Measurements from ENCODE around the gene GSS. TPM values are rescaled to one million over a fixed set of nuclear protein-coding genes. Genes with fewer than 3 reads are reported as not detected.

The GSS gene
- total and polyA plus RNA-seq, 2 of the 8 experiments (the other 6 are each of a cell fraction or from before 2014, with no cell fraction given): 34.6 to 43.2 TPM

- Histone ChIP-seq H3K23ac (ENCODE audit: insufficient read length) (no peak overlapping the region), H3K4ac (replicated peaks; ENCODE audit: insufficient read length, low read depth, low read length) (no peak overlapping the region), H3K4me3 (ENCODE audit: extremely low read depth in 1 of 4, insufficient read depth in 2 of 4, low read depth in 3 of 4, low read length in 4 of 4) (no peak overlapping the region), H3K4me1 (replicated peaks in 1 of 4; ENCODE audit: control insufficient read depth in 3 of 4, insufficient read depth in 4 of 4, low read length in 3 of 4) (no peaks in the 10 kb centered on the region), H2BK120ac (replicated peaks; ENCODE audit: low read depth, low read length) (no peak overlapping the region), H3K79me2 (ENCODE audit: control insufficient read depth in 1 of 2, insufficient read depth in 2 of 2, low read length in 2 of 2) (no peaks in the 10 kb centered on the region), H3K14ac (ENCODE audit: insufficient read length) (no peak overlapping the region), H2AK5ac (ENCODE audit: low read depth, low read length) (no peak overlapping the region), H2BK12ac (ENCODE audit: low read depth, low read length) (no peak overlapping the region), H3K18ac (ENCODE audit: extremely low read depth, low read length) (no peak overlapping the region), H2AFZ (ENCODE audit: low read length) (no peak overlapping the region), H3K9me3 (ENCODE audit: insufficient read depth in 2 of 2, low read depth in 1 of 2, low read length in 1 of 2) (peaks cover 2 to 4% of the 10 kb centered on the region in 2 experiments; a peak in 2 of 4 replicates), H2BK15ac (ENCODE audit: low read length) (no peak overlapping the region), H4K8ac (ENCODE audit: extremely low read depth, insufficient read depth, low read length) (no peak overlapping the region), H3K4me2 (ENCODE audit: insufficient read depth in 1 of 2, low read depth in 2 of 2, low read length in 2 of 2) (no peak overlapping the region), H3K36me3 (ENCODE audit: control insufficient read depth in 2 of 4, insufficient read depth in 4 of 4, low read length in 3 of 4) (peaks cover 0 to 12% (median 2%) of the 10 kb centered on the region in 4 experiments; a peak in 5 of 8 replicates), H2BK5ac (ENCODE audit: low read depth, low read length) (no peak overlapping the region), H4K5ac (ENCODE audit: insufficient read length, low read depth, low read length) (no peak overlapping the region), H4K91ac (replicated peaks; ENCODE audit: insufficient read length, low read length) (no peak overlapping the region), H3K56ac (replicated peaks; ENCODE audit: insufficient read length, low read depth, low read length) (no peak overlapping the region), H3K27ac (ENCODE audit: low read depth, low read length) (no peak overlapping the region), H3K23me2 (ENCODE audit: low read depth, low read length) (no peaks in the 10 kb centered on the region), H4K20me1 (replicated peaks in 1 of 2; ENCODE audit: control insufficient read depth in 1 of 2, insufficient read depth in 2 of 2, low read length in 2 of 2) (peaks cover 0 to 2% of the 10 kb centered on the region in 2 experiments), H3K9ac (replicated peaks in 1 of 4; ENCODE audit: extremely low read depth in 1 of 4, low read depth in 3 of 4, low read length in 3 of 4) (no peak overlapping the region; a peak in 1 of 7 replicates), H3K79me1 (ENCODE audit: low read depth, low read length) (no peaks in the 10 kb centered on the region), H3K27me3 (replicated peaks in 1 of 4; ENCODE audit: control insufficient read depth in 3 of 4, extremely low read depth in 1 of 4, insufficient read depth in 3 of 4, low read length in 3 of 4) (no peaks in the 10 kb centered on the region), H2BK20ac (ENCODE audit: low read length) (no peak overlapping the region)
- TF ChIP-seq ZNF274 (IDR thresholded peaks at IDR 0.05; ENCODE audit: borderline replicate concordance, extremely low read depth, low read length) (no peak), CBX8 (IDR thresholded peaks at IDR 0.05; ENCODE audit: borderline replicate concordance, low read depth, low read length) (no peak), KDM4A (IDR thresholded peaks at IDR 0.05; ENCODE audit: low read depth, low read length, severe bottlenecking) (no peak), POLR2A (IDR thresholded peaks at IDR 0.05; ENCODE audit: control extremely low read depth in 1 of 2, low read depth in 2 of 2, low read length in 2 of 2) (no peak)
- 91% methylated on average over 3 of the region's 3 CpGs; no CpG with 5 or more reads in 1 of the 2 experiments for WGBS, 2 experiments (ENCODE audit: extremely low coverage in 1 of 2, insufficient coverage in 1 of 2, insufficient read length in 1 of 2, insufficient replicate concordance in 2 of 2, low coverage in 1 of 2, low lambda C conversion rate in 2 of 2, missing lambda C conversion rate in 1 of 2)
- ChIA-PET CTCF (ENCODE audit: partially characterized antibody) (no interaction called here), POLR2A (ENCODE audit: partially characterized antibody) (interaction anchor here (1.2 kb wide), 1 partner anchor 21 kb away, joined by 3 read pairs; no protein-coding TSS in a partner anchor)
- no peak for FAIRE-seq
- DNase-seq (ENCODE audit: low read depth in 1 of 2, low spot score in 2 of 2): no peak
These were observed 30.3 kb downstream of the GSS start for GRCh38 chr20:34925341-34925740.

Measured in H1 (cell line).